ENCODE results near the gene GREB1. TPM values are rescaled to one million over a fixed set of nuclear protein-coding genes. Genes with fewer than 3 reads are reported as not detected.
A peak's percentile ranks its signal among the peaks of the same experiment; 100 is the strongest.

The GREB1 gene
- total and polyA plus RNA-seq, 4 experiments from 2014 or later, result 0.19 to 1.1 TPM; not detected in 2

DNA sequence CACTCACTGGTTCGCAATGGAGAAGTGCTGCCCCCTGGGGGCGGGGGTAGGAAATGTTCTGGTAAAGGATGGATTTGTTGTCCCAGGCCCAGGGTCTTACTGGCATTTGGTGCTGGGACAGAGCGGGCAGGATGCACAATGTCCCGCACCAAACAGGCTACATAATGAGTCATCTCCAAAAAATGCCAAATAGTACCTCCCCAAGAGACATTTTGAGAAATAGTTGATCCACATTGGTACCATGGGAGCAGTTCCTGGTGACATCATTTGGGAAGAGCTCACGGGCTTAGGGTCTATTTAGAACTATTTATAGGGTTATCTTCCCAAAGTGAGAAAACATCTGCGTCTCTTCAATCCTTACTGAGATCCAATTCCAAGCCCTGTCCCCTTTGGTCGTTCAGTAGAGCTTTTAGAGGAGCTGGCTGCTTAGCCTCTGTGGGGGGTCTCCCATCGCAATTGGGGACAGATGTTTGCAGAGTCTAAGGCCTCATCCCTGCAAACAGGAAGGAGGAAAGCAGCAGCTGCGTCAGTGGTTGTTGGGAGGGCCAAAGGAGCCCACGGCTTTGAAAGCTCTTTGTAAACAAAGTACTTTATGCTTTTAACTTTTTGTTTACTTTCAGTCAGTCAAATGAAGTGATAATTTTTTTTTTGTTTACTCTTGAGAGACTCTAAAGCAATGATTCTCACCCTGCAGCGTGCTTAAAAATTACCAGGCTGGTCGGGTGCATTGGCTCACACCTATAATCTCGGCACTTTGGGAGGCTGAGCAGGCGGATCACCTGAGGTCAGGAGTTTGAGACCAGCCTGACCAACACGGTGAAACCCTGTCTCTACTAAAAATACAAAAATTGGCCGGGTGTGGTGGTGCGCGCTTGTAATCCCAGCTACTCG lies 49.3 kb downstream of the GREB1 start:
- ChIA-PET CTCF (ENCODE audit: partially characterized antibody) (interaction anchor here (0.5 to 4.0 kb wide), 21 partner anchors 8 to 751 kb away, joined by 3 to 74 read pairs (median 4); a partner anchor contains a TSS), POLR2A (ENCODE audit: partially characterized antibody) (interaction anchor here (0.7 kb wide), 1 partner anchor 450 kb away, joined by 4 read pairs; a partner anchor contains a TSS)
- Histone ChIP-seq H3K4me3 (ENCODE audit: low read length in 2 of 2) (no peak overlapping the region), H3K9me3 (ENCODE audit: control insufficient read depth in 1 of 2, low read length in 2 of 2) (no peaks in the 10 kb centered on the region), H3K27me3 (ENCODE audit: insufficient read depth, low read length) (no peaks in the 10 kb centered on the region), H3K4me1 (ENCODE audit: insufficient read depth, low read length) (no peaks in the 10 kb centered on the region), H3K27ac (ENCODE audit: low read depth, low read length) (no peak overlapping the region), H3K36me3 (ENCODE audit: insufficient read depth, low read length) (no peaks in the 10 kb centered on the region)
- Mint-ChIP-seq H3K4me3 (no peak overlapping the region), H3K4me1 (peaks cover 0 to 3% (median 0%) of the 10 kb centered on the region in 4 donors), H3K9me3 (no peaks in the 10 kb centered on the region), H3K27me3 (peaks cover 8 to 14% of the 10 kb centered on the region in 2 donors), H3K36me3 (no peaks in the 10 kb centered on the region), H3K27ac (no peak overlapping the region)
- DNase-seq, result peak in 4 of 5 donors; percentile 24 to 39 (median 32)
- intact Hi-C loops (cut with micrococcal nuclease), result no loop called here

DNA sequence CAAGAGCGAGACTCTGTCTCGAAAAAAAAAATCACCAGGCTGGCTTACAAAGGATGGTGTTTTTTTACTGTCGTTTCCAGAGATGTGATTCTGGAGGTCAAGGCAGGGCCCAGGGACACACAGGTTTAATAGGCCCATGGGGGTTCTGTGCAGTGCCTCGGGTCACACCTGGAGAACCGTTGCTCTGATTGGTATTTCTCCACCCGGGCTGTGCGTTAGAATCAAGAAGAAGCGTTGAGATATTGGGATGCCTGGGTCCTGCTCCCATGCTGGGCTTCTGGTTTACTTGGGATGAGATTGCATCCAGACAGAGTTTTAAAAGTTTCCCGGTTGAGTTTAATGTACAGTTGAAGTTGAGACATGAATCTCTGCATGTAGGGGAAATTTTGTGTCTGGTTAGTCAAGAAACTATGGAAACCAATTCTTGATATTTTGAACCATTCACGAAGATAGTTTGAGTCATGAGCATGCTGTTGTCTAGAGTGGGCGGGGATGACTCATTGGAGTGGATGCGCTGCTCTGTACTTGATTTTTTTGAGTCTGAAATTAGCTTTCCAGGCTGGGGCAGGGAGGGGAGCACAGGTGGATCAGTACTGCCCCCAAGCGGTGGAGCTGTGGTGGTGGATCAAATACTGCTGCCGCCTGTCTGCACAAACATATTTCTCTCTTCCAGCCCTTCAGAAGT lies 50.1 kb downstream of the GREB1 start:
- Histone ChIP-seq H3K4me1 (ENCODE audit: insufficient read depth, low read length) (no peaks in the 10 kb centered on the region), H3K27ac (ENCODE audit: low read depth, low read length) (no peak overlapping the region), H3K9me3 (ENCODE audit: control insufficient read depth in 1 of 2, low read length in 2 of 2) (no peaks in the 10 kb centered on the region), H3K27me3 (ENCODE audit: insufficient read depth, low read length) (no peaks in the 10 kb centered on the region), H3K36me3 (ENCODE audit: insufficient read depth, low read length) (no peaks in the 10 kb centered on the region), H3K4me3 (ENCODE audit: low read length in 2 of 2) (no peak overlapping the region)
- no peaks in the 10 kb centered on the region for H3K9me3 Mint-ChIP-seq
- H3K4me3 Mint-ChIP-seq, result peak overlapping the region in 1 of 8 donors; percentile 28
- no peak overlapping the region for H3K27ac Mint-ChIP-seq
- H3K27me3 Mint-ChIP-seq, result peaks cover 8 to 14% of the 10 kb centered on the region in 2 donors
- H3K36me3 Mint-ChIP-seq, result no peaks in the 10 kb centered on the region
- CTCF ChIA-PET (ENCODE audit: partially characterized antibody), result interaction anchor here (0.8 to 4.0 kb wide), 8 partner anchors 10 to 451 kb away, joined by 3 to 74 read pairs (median 4); a partner anchor contains a TSS
- peaks cover 0 to 3% (median 0%) of the 10 kb centered on the region in 4 donors for H3K4me1 Mint-ChIP-seq
- DNase-seq, result peak; percentile 23 to 66 (median 34)
- intact Hi-C loops (cut with micrococcal nuclease), result no loop called here
- POLR2A ChIA-PET (ENCODE audit: partially characterized antibody), result no interaction called here

DNA sequence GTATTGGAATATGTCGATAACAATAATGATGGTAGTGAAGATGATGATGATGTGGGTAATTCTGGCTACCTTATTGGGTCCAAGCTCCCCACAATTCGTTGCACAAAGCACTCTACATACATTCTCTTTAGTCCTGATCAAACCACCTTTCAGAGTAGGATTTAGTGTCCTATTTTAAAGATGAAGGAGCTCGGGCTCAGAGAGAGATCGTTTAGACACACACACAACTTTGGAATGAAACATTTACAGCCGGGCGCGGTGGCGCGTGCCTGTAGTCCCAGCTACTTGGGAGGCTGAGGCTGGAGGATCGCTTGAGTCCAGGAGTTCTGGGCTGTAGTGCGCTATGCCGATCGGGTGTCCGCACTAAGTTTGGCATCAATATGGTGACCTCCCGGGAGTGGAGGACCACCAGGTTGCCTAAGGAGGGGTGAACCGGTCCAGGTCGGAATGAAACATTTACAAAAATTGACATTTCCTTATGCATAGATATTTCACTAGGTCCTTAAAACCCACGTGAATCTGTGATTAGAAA lies 50.7 kb downstream of the GREB1 start:
- Mint-ChIP-seq H3K36me3 (no peaks in the 10 kb centered on the region), H3K9me3 (no peaks in the 10 kb centered on the region), H3K27ac (no peak overlapping the region), H3K4me3 (no peak overlapping the region), H3K4me1 (peaks cover 0 to 3% (median 0%) of the 10 kb centered on the region in 4 donors), H3K27me3 (peaks cover 8 to 13% of the 10 kb centered on the region in 2 donors)
- ChIA-PET POLR2A (ENCODE audit: partially characterized antibody) (no interaction called here), CTCF (ENCODE audit: partially characterized antibody) (interaction anchor here (0.8 to 4.0 kb wide), 5 partner anchors 11 to 452 kb away, joined by 3 to 74 read pairs (median 3); a partner anchor contains a TSS)
- Histone ChIP-seq H3K4me3 (ENCODE audit: low read length in 2 of 2) (no peak overlapping the region), H3K27ac (ENCODE audit: low read depth, low read length) (no peak overlapping the region), H3K36me3 (ENCODE audit: insufficient read depth, low read length) (no peaks in the 10 kb centered on the region), H3K27me3 (ENCODE audit: insufficient read depth, low read length) (no peaks in the 10 kb centered on the region), H3K4me1 (ENCODE audit: insufficient read depth, low read length) (no peaks in the 10 kb centered on the region), H3K9me3 (ENCODE audit: control insufficient read depth in 1 of 2, low read length in 2 of 2) (no peaks in the 10 kb centered on the region)
- intact Hi-C loops (cut with micrococcal nuclease), result no loop called here
- no peak for DNase-seq

DNA sequence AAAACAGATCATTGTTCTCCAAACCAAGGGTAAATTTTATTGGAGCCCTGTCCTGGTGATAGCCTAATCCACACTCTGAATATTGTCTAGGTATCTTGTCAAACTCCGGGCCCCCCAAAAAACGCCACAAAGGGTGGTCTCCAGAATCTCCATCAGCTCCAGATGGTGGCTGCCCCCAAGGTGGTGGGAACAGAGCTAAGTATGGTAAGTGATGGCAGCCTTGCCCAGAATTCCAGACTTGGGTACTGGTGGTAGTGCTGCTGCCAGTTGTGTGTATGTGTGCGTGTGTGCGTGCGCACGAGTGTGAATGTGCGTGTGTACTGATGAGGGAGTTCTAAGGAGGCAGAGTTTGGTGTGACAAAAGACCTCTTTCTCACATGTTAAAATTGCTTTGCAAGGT lies 51.2 kb downstream of the GREB1 start:
- Histone ChIP-seq H3K9me3 (ENCODE audit: control insufficient read depth in 1 of 2, low read length in 2 of 2) (no peaks in the 10 kb centered on the region), H3K27me3 (ENCODE audit: insufficient read depth, low read length) (no peaks in the 10 kb centered on the region), H3K27ac (ENCODE audit: low read depth, low read length) (no peak overlapping the region), H3K36me3 (ENCODE audit: insufficient read depth, low read length) (no peaks in the 10 kb centered on the region), H3K4me3 (ENCODE audit: low read length in 2 of 2) (no peak overlapping the region), H3K4me1 (ENCODE audit: insufficient read depth, low read length) (no peaks in the 10 kb centered on the region)
- Mint-ChIP-seq H3K4me1 (peaks cover 0 to 3% (median 0%) of the 10 kb centered on the region in 4 donors), H3K27ac (no peak overlapping the region), H3K36me3 (no peaks in the 10 kb centered on the region), H3K4me3 (no peak overlapping the region), H3K9me3 (no peaks in the 10 kb centered on the region), H3K27me3 (peaks cover 8 to 13% of the 10 kb centered on the region in 2 donors)
- CTCF ChIA-PET (ENCODE audit: partially characterized antibody), result interaction anchor here (0.6 to 1.7 kb wide), 2 partner anchors 349 to 440 kb away, joined by 3 to 4 read pairs; no protein-coding TSS in a partner anchor
- intact Hi-C loops (cut with micrococcal nuclease), result no loop called here
- POLR2A ChIA-PET (ENCODE audit: partially characterized antibody), result no interaction called here
- no peak for DNase-seq

DNA sequence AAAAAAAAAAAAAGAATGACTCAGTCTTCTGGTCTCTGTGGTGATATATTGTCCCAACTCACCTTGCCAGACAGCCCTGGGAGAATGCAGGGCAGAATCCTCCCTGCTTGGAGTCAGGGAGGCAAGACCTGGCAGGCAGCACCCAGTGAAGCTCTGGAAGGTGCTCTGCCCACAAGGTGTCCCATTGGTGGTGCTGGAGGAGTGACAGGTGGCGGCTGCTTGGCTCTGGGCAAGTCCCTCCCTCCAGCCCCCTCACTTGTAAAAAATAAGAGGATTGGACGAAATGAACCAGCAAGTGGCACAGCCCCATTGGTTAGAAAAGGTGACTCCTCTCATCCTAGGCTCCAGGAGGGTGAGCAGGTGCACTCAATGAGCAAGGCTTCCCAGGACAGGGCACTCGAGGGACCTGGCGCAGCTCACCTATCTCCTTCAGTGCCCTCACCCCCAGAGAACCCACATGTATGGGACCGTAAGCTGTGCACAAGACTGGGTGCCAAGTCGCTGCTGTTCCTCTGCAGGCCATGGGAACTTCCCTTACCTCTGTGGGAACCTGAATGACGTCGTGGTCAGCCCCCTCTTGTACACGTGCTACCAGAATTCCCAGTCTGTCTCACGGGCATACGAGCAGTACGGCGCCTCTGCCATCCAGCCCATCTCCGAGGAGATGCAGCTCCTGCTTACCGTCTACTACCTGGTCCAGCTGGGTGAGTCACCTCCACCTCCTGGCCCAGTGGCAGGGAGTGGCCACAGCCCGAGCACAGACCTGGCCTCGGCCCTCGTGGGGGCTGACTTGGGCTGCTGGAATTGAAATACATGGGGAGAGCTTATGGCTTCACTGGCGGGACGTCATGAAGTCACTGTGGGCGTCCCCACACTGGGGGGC lies 54.6 kb downstream of the GREB1 start:
- H3K9me3 Mint-ChIP-seq, result no peaks in the 10 kb centered on the region
- H3K9me3 ChIP-seq (ENCODE audit: control insufficient read depth in 1 of 2, low read length in 2 of 2), result no peaks in the 10 kb centered on the region
- no peaks in the 10 kb centered on the region for H3K27me3 ChIP-seq (ENCODE audit: insufficient read depth, low read length)
- no peaks in the 10 kb centered on the region for H3K36me3 Mint-ChIP-seq
- H3K4me3 Mint-ChIP-seq, result peak overlapping the region in 1 of 8 donors; percentile 11
- H3K36me3 ChIP-seq (ENCODE audit: insufficient read depth, low read length), result no peaks in the 10 kb centered on the region
- POLR2A ChIA-PET (ENCODE audit: partially characterized antibody), result no interaction called here
- H3K27ac Mint-ChIP-seq, result no peak overlapping the region
- peaks cover 8 to 9% of the 10 kb centered on the region in 2 donors for H3K27me3 Mint-ChIP-seq
- H3K27ac ChIP-seq (ENCODE audit: low read depth, low read length), result no peak overlapping the region
- CTCF ChIA-PET (ENCODE audit: partially characterized antibody), result interaction anchor here (1.2 kb wide), 1 partner anchor 18 kb away, joined by 4 read pairs; no protein-coding TSS in a partner anchor
- intact Hi-C loops (cut with micrococcal nuclease), result no loop called here
- no peak for DNase-seq
- H3K4me1 Mint-ChIP-seq, result peaks cover 0 to 3% (median 0%) of the 10 kb centered on the region in 4 donors
- no peak overlapping the region for H3K4me3 ChIP-seq (ENCODE audit: low read length in 2 of 2)
- no peaks in the 10 kb centered on the region for H3K4me1 ChIP-seq (ENCODE audit: insufficient read depth, low read length)

DNA sequence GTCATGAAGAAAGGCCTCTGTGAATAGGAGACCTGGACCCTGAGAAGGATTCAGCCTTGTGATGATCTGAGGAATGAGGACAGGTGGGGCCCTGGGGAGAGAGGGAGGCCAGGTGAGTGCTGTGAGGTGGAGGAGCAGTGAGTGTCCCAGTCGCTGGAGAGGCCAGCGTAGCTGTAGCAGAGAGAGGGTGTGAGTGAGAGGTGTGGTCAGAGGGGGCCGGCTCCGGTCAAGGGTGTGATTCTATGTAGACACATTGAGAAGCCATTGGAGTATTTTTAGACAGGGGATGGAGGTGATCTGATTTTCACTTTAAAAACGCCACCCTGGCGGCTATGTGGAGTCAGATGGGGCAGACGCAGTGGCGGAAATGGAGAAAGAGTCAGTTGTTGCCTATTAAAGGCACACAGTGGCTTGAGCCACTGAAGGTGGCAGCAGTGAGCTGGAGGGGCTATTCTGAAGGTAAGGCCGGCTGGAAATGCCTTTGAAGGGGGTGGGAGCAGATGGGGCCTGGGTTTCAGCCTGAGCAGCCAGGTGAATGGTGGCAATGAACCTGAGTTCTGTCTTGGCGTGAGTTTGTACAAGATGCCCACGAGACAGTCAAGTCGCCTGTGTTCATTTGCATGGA lies 55.6 kb downstream of the GREB1 start:
- Histone ChIP-seq H3K36me3 (ENCODE audit: insufficient read depth, low read length) (no peaks in the 10 kb centered on the region), H3K27ac (ENCODE audit: low read depth, low read length) (no peak overlapping the region), H3K4me3 (ENCODE audit: low read length in 2 of 2) (no peak overlapping the region), H3K27me3 (ENCODE audit: insufficient read depth, low read length) (no peaks in the 10 kb centered on the region), H3K4me1 (ENCODE audit: insufficient read depth, low read length) (no peaks in the 10 kb centered on the region), H3K9me3 (ENCODE audit: control insufficient read depth in 1 of 2, low read length in 2 of 2) (no peaks in the 10 kb centered on the region)
- DNase-seq, result no peak
- Mint-ChIP-seq H3K4me1 (no peaks in the 10 kb centered on the region), H3K27me3 (peaks cover 6 to 8% of the 10 kb centered on the region in 2 donors), H3K4me3 (no peak overlapping the region), H3K27ac (no peak overlapping the region), H3K36me3 (no peaks in the 10 kb centered on the region), H3K9me3 (no peaks in the 10 kb centered on the region)
- intact Hi-C loops (cut with micrococcal nuclease), result no loop called here
- POLR2A ChIA-PET (ENCODE audit: partially characterized antibody), result no interaction called here
- CTCF ChIA-PET (ENCODE audit: partially characterized antibody), result interaction anchor here (1.2 kb wide), 1 partner anchor 17 kb away, joined by 4 read pairs; no protein-coding TSS in a partner anchor

All from CD4-positive, alpha-beta memory T cell (primary cell).